ENCODE measurements around the gene BMS1. TPM values are rescaled to one million over a fixed set of nuclear protein-coding genes. Genes with fewer than 3 reads are reported as not detected.

The BMS1 gene
- total RNA-seq, 2 donors from 2014 or later = 8.8 to 18.7 TPM

DNA sequence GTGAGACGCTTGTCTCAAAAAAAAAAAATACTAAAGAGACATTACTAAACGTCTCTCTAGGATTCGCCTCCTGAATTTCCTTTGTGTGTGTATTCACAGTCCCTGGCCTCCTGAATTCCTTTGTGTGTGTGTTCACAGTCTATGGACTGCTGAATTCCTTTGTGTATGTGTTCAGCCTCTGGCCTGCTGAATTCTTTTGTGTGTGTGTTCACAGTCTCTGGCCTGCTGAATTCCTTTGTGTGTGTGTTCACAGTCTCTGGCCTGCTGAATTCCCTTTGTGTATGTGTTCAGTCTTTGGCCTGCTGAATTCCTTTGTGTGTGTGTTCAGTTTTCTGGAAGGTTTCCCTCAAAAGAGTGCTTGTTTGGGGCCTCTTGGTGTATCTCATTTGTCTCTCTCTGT is 8.2 kb downstream of the BMS1 start:
- H3K4me1 ChIP-seq (ENCODE audit: control insufficient read depth in 1 of 2, low read depth in 2 of 2) = no peaks in the 10 kb centered on the region
- TF ChIP-seq, protein P1, sequence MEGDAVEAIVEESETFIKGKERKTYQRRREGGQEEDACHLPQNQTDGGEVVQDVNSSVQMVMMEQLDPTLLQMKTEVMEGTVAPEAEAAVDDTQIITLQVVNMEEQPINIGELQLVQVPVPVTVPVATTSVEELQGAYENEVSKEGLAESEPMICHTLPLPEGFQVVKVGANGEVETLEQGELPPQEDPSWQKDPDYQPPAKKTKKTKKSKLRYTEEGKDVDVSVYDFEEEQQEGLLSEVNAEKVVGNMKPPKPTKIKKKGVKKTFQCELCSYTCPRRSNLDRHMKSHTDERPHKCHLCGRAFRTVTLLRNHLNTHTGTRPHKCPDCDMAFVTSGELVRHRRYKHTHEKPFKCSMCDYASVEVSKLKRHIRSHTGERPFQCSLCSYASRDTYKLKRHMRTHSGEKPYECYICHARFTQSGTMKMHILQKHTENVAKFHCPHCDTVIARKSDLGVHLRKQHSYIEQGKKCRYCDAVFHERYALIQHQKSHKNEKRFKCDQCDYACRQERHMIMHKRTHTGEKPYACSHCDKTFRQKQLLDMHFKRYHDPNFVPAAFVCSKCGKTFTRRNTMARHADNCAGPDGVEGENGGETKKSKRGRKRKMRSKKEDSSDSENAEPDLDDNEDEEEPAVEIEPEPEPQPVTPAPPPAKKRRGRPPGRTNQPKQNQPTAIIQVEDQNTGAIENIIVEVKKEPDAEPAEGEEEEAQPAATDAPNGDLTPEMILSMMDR (IDR thresholded peaks at IDR 0.05) = no peak
- no peak overlapping the region for H3K27ac ChIP-seq
- H3K9me3 ChIP-seq = no peaks in the 10 kb centered on the region
- no peak overlapping the region for H3K4me3 ChIP-seq
- peaks cover 63% of the 10 kb centered on the region for H3K36me3 ChIP-seq
- DNase-seq (ENCODE audit: low spot score) (no peak), ATAC-seq (ENCODE audit: insufficient number of reproducible peaks, low FRiP score, low read depth) (no peak)
- H3K27me3 ChIP-seq (replicated peaks; ENCODE audit: insufficient read depth) = no peaks in the 10 kb centered on the region

DNA sequence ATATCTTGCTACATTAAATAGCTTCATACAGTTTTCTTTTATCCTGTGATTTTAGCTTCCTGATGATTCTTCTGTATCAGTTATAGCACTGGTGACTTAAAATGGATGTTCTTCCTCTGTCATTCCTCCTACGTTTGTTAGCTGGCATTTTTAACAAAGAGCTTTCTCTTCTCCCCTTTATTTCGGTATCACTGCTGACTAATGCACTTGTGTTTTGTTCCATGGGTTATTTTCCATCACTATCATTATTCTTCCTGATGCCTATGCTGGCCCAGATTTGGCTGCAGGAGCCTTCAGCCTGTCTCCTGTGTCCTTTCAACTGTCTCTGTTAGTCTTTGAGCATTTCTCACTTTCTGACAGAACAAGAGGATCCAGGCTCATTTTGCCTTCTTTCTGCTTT is 13.1 kb downstream of the BMS1 start:
- Histone ChIP-seq H3K4me3 (no peak overlapping the region), H3K27ac (no peak overlapping the region), H3K9me3 (no peaks in the 10 kb centered on the region), H3K4me1 (ENCODE audit: control insufficient read depth in 1 of 2, low read depth in 2 of 2) (no peaks in the 10 kb centered on the region), H3K36me3 (peaks cover 75% of the 10 kb centered on the region), H3K27me3 (replicated peaks; ENCODE audit: insufficient read depth) (no peaks in the 10 kb centered on the region)
- no peak for ATAC-seq (ENCODE audit: insufficient number of reproducible peaks, low FRiP score, low read depth)
- TF ChIP-seq, protein P1 (IDR thresholded peaks at IDR 0.05) = no peak
- DNase-seq (ENCODE audit: low spot score) = no peak

DNA sequence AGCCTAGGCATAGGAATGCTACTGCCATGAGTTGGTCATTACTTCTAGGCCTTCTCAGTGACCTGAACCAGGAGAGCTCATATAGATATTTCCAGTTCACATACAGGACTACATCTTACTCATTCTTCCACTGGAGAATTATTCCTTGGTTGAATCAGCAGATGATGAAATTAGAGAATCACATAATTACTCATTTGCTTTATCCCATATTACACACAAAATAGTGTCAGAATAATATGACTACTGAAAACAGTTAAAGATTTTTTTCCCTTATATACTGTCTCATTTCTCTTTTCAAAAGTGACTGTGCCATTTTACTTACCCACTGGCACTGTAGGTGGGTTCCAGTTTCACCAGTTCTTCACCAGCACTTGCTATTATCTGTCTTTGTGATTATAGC is 18.5 kb downstream of the BMS1 start:
- ATAC-seq (ENCODE audit: insufficient number of reproducible peaks, low FRiP score, low read depth) = no peak
- no peaks in the 10 kb centered on the region for H3K27me3 ChIP-seq (replicated peaks; ENCODE audit: insufficient read depth)
- H3K4me1 ChIP-seq (ENCODE audit: control insufficient read depth in 1 of 2, low read depth in 2 of 2) = no peaks in the 10 kb centered on the region
- TF ChIP-seq, protein P1 (IDR thresholded peaks at IDR 0.05) = no peak
- no peak overlapping the region for H3K4me3 ChIP-seq
- no peaks in the 10 kb centered on the region for H3K9me3 ChIP-seq
- DNase-seq (ENCODE audit: low spot score) = no peak
- H3K36me3 ChIP-seq = peaks cover 51% of the 10 kb centered on the region
- no peak overlapping the region for H3K27ac ChIP-seq

DNA sequence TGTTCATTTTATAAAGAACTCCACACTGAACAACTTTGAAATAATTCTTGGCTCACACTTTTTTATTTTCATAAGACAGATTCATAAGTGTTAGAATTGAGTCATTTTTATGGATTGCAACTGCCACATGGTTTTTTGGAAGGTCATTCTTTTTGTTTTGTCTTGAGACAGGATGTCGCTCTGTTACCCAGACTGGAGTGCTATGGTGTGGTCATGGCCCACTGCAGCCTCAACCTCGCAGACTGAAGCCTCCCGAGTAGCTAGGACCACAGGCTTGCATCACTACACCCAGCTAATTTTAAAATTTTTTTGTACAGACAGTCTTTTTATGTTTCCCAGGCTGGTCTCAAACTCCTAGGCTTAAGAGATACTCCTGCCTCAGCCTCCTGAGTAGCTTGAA is 20.3 kb downstream of the BMS1 start:
- Histone ChIP-seq H3K4me1 (ENCODE audit: control insufficient read depth in 1 of 2, low read depth in 2 of 2) (no peaks in the 10 kb centered on the region), H3K9me3 (no peaks in the 10 kb centered on the region), H3K27me3 (replicated peaks; ENCODE audit: insufficient read depth) (no peaks in the 10 kb centered on the region), H3K27ac (no peak overlapping the region), H3K36me3 (peaks cover 47% of the 10 kb centered on the region), H3K4me3 (no peak overlapping the region)
- TF ChIP-seq, protein P1 (IDR thresholded peaks at IDR 0.05) = no peak
- ATAC-seq (ENCODE audit: insufficient number of reproducible peaks, low FRiP score, low read depth) (no peak), DNase-seq (ENCODE audit: low spot score) (no peak)

DNA sequence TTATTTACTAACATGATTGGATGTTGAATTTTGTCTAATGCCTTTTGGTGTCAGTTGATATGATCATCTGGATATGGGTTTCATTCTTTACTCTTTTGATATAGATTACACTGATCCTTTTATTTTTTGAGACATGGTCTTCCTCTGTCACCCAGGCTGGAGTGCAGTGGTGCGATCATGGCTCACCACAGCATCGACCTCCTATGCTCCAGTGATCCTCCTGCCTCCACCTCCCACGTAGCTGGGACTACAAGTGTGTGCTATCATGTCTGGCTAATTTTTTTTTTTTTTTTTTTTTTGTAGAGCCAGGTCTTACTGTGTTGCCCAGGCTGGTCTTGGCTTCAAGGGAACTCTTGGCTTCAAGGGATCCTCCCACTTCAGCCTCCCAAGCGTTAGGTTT is 27.1 kb downstream of the BMS1 start:
- no peaks in the 10 kb centered on the region for H3K9me3 ChIP-seq
- ATAC-seq (ENCODE audit: insufficient number of reproducible peaks, low FRiP score, low read depth) (no peak), DNase-seq (ENCODE audit: low spot score) (no peak)
- TF ChIP-seq, protein P1 (IDR thresholded peaks at IDR 0.05) = no peak
- H3K4me3 ChIP-seq = no peak overlapping the region
- H3K4me1 ChIP-seq (ENCODE audit: control insufficient read depth in 1 of 2, low read depth in 2 of 2) = no peaks in the 10 kb centered on the region
- H3K36me3 ChIP-seq = peaks cover 16% of the 10 kb centered on the region
- H3K27ac ChIP-seq = no peak overlapping the region
- no peaks in the 10 kb centered on the region for H3K27me3 ChIP-seq (replicated peaks; ENCODE audit: insufficient read depth)

Data from thoracic aorta (tissue), 2 donors.